ENCODE results near the gene AHNAK2. TPM values are rescaled to one million over a fixed set of nuclear protein-coding genes. Genes with fewer than 3 reads are reported as not detected.
"Not testable (repeated sequence)": the region's sequence is repeated elsewhere in the genome, so short reads cannot be mapped to it uniquely, and the experiment has no call there.

AHNAK2 gene
- polyA plus RNA-seq, 4 donors: 1.4 to 2.0 (median 1.8) TPM

DNA sequence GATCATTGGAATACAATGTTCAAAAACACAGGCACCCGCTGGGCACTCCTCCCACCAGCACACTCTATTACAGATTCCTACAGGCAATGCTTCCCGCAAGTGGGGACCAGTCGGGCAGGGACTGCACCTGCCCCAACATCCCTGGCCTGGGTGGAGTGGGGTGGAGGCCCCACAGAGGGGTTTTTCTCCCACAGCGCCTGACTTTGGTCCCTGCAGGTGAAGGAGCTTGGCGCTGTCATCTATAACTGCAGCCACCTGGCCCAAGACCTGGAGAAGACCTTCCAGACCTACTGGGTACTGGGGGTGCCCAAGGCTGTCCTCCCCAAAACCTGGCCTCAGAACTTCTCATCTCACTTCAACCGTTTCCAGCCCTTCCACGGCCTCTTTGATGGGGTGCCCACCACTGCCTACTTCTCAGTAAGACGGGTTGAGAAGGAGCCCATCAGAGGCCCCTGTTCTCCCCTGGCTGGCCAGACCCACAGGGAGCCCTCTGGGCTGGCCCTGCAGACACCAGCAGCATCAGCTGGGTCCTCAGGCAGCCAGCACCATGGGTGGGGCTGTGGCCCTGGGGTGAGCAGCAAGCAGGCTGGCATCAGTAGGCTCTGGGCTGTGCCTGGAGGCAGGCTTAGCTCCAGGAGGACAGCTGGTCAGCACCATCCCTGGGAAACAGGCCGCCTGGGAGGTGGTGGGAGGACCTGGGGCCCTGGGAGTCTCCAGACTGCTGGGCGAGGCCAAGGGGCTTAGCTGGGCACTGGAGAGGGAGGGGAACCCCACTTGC is 47.5 kb downstream of the AHNAK2 start:
- DNase-seq (ENCODE audit: low read depth in 4 of 4, low spot score in 2 of 4): no peak

DNA sequence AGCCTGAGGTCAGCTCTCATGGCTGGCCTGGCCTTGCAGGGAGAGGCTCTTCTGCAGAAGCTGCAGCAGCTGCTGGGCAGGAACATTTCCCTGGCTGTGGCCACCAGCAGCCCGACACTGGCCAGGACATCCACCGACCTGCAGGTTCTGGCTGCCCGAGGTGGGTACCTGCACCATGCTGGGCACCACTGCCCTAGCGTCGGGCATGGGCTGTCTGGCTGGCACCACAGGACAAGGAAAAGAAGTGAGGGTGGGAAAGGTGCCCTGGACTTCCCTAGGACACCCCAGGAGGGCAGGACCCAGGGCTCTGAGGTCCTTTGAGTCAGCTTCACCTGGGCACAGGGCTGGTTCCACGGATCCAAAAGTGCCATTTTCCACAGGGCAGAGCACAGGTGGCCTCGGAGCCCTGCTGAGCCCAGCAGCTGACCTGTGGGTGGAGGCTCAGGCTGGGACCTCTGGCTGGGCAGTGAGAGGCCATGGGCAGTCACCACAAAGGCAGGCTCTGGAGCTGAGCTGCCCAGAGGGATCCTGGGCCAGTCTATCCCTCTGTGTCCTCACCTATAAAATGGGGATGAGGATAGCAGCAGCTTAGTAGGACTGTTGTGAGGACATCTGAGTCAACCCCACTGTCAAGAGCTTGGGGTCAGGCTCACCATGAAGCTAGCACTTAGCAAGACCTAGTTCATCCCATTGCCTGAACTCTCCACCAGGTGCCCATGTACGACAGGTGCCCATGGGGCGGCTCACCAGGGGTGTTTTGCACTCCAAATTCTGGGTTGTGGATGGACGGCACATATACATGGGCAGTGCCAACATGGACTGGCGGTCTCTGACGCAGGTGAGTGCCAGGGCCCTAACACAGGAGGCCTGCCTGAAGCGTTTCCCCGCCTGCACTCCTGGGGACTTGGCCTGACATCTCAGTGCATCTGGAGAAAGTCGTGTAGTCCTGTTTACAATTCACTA is 48.6 kb downstream of the AHNAK2 start:
- no peak for DNase-seq (ENCODE audit: low read depth in 4 of 4, low spot score in 2 of 4)

DNA sequence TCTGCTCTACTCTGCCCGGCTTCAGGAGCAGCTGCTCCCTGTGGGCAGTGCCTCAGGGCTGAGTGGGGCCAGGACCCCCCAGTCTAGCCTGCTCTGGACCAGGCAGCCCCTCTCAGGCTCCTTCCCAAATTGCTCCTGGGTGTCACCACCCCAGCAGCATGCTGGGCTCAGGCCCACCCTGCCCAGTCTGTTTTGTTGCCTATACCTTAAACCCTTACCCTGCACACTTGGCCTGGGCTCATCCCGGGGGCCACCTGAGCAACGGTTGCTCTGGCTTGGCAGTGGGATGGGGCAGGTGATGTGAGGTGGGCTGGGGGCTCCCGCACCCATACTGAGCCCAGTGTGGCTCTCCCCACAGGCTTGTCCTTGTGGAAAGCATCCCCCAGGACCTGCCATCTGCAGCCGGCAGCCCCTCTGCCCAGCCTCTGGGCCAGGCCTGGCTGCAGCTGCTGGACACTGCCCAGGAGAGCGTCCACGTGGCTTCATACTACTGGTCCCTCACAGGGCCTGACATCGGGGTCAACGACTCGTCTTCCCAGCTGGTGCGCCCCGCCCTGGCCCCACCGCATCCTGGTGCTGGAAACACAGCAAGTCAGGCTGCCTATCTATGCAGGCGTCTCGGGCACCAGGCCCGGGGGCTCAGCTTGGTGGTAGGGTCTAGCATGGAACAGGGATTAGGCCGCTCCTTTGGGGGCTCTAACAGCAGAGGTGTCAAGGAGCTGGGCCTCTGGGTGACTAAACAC is 49.6 kb downstream of the AHNAK2 start:
- no peak for DNase-seq (ENCODE audit: low read depth in 4 of 4, low spot score in 2 of 4)

DNA sequence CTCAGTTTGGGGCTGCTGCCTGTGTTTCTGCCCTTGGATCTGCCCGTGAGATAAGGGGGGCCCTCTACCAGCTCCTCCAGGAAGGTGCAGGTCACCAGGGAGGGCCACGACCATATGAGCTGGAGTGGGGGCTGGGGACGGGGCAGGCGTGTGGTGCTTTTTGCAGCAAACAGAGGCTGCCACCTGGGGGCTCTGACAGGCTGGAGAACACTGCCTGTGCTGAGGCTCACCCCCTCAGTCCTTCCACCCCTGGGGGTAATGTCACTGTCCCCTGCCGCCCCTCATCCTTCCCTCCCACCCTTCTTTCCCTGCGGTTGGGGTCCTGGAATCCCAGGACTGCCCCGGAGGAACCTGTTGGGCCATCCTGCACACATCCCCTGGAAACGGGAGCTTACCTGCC is 50.3 kb downstream of the AHNAK2 start:
- no peak for DNase-seq (ENCODE audit: low read depth in 4 of 4, low spot score in 2 of 4)

DNA sequence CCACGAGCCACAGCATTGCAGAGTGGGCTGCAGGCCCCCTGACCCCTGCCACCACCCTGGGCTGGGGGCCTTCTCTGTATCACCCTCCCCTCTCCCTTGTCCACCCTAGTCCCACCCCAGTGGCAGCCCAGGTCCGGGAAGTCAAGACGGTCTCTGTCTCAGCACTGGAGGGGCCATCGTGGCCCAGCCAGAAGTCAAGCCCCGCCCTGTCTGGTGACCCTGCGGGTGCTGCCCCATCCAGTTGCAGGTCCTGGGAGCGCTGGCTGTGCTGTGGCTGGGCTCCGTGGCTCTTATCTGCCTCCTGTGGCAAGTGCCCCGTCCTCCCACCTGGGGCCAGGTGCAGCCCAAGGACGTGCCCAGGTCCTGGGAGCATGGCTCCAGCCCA is 50.8 kb downstream of the AHNAK2 start:
- no peak for DNase-seq (ENCODE audit: low read depth in 4 of 4, low spot score in 2 of 4)

DNA sequence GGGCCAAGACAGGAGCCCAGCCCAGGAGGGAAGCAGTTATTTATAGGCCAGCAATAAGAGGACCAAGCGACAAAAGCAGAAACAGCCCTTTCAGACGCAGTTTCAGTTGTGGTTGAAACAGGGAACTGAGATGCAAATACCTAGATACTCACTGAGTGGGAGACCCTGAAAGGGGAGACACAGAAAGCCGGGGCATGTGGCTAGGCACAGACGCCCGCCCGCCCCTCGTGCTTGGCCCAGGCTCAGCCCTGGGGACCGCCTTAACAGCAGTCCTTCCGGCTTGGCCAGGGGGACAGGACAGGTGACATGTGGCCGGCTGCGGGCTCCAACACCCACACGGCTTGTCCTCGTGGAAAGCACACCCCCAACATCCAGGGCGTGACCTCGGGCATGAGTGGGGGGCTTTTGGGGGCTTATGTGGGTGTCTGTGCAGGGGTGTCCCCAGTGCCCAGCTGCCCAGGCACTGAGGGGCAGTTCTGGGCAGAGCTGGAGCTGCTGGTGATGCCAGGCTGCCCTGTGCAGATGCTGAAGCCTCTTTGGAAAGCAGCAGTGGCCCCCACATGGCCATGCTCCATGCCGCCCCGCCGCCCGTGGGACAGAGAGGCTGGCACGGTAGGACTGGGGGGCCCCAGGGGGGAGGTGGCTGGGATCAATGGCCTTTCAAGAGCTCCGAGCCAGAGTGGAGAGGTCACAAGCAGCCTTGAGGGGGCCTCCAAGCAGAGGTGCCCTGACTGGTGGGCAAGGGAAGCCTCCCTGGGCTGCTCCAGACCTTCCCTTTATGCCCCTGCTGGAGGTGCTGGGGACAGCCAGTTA is 51.3 kb downstream of the AHNAK2 start:
- DNase-seq (ENCODE audit: low read depth in 4 of 4, low spot score in 2 of 4): no peak

GRCh38 chr14:104925855-104926609 is 52.1 kb downstream of the AHNAK2 start:
- DNase-seq (ENCODE audit: low read depth in 4 of 4, low spot score in 2 of 4): no peak

- DNase-seq (ENCODE audit: low read depth in 4 of 4, low spot score in 2 of 4): no peak
Measured at GRCh38 chr14:104925214-104925854, 52.8 kb downstream of the AHNAK2 start.

GRCh38 chr14:104924421-104925213 is 53.6 kb downstream of the AHNAK2 start, which contains the start of gene PLD4:
Gene PLD4, plus strand, starts transcription at chr14:104924879. Its CDS starts 2,262 bp downstream, at chr14:104927141.
- DNase-seq (ENCODE audit: low read depth in 4 of 4, low spot score in 2 of 4): no peak

GRCh38 chr14:104923640-104924420 is 54.3 kb downstream of the AHNAK2 start:
- no peak for DNase-seq (ENCODE audit: low read depth in 4 of 4, low spot score in 2 of 4)

DNA sequence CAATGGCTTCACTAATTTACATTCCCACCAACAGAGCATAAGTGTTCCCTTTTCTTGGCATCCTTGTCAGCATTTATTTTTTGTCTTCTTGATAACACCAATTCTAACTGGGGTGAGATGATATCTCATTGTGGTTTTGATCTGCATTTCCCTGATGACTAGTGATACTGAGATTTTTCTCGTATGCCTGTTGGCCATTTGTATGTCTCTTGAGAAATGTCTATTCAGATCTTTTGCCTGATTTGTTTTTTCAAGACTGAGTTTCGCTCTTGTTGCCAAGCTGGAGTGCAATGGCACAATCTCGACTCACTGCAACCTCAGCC is 58.2 kb downstream of the AHNAK2 start:
- DNase-seq (ENCODE audit: low read depth in 4 of 4, low spot score in 2 of 4): no peak

DNA sequence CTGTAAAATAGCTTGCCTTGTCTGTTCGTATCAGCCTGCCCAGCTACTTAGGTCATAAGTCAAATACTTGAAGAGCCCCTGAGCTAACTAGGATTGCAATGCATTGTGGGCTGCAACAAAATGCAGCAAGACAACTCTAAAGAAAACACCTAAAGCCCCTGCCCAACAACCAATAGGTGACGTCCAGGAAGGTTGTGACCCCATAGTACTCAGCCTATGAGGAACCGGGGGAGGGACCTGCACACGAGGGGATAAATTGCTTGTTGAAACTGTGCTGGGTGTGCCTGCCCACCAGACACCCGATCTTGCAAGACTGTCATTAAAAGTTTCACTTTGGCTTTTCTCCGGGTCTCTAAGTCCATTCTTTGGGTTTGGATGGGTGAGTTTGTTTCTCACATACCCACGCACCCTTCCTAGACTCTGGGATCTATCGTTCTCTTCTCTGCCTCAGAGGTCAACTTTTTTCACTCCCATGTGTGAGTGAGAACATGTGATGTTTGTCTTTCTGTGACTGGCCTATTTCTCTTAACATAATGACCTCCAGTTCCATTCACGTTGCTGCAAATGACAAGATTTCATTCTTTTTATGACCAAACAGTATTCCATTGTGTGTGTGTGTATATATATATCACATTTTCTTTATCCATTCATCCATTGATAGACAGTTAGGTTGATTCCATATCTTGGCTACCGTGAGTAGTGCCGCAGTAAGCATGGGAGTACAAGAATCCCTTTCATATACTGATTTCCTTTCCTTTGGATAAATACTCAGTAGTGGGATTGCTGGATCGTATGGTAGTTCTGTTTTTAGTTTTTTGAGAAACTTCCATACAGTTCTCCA is 58.8 kb downstream of the AHNAK2 start:
- not testable (repeated sequence) for DNase-seq (ENCODE audit: low read depth in 4 of 4, low spot score in 2 of 4)

- no peak for DNase-seq (ENCODE audit: low read depth in 4 of 4, low spot score in 2 of 4)
Measured at GRCh38 chr14:104917993-104918392, 60.2 kb downstream of the AHNAK2 start.

- DNase-seq (ENCODE audit: low read depth in 4 of 4, low spot score in 2 of 4): no peak
Measured at GRCh38 chr14:104917116-104917515, 61.1 kb downstream of the AHNAK2 start.

DNA sequence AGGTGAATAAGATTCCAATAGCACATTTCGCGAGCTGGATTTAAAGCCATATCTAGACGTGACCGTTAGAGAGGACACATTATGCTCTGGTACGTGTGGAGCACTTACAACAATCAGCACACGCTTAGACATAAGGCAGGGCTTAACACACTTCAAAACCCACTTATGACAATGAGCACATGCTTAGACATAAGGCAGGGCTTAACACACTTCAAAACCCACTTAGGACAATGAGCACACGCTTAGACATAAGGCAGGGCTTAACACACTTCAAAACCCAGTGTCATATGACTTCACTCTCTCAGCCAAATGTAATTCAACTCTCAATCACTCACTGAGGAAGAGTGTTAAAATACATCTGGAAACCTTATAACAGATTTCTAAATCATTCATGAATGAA is 64.7 kb downstream of the AHNAK2 start:
- no peak for DNase-seq (ENCODE audit: low read depth in 4 of 4, low spot score in 2 of 4)

- no peak for DNase-seq (ENCODE audit: low read depth in 4 of 4, low spot score in 2 of 4)
Measured at GRCh38 chr14:104912053-104912452, 66.1 kb downstream of the AHNAK2 start.

Data from left renal cortex interstitium (tissue), 4 donors.